ENCODE results near the gene CARS1.

Gene CARS1

DNA sequence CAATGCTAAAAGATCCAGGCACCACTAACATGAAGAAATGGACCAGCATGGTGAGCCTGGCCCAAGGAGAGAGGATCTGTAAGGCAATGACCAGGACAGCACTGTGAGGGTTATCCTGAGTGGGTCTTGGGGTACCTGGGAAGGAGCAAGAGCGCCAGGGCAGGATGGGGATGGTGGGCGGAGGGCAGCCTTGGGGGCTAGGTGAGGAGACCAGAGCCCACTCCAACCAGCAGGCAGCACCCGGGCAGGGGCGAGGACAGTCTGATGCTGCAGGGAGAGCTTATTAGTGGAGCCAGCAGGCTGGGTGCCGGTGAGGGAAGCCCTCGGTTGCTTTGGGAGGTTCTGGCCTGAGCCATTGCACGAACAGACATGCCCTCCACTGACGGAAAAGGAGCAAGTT, 54.4 kb downstream of the CARS1 start:
- H3K27me3 ChIP-seq (ENCODE audit: control insufficient read depth in 1 of 2, insufficient read depth in 1 of 2, low read length in 2 of 2): no peaks in the 10 kb centered on the region
- H3K9ac ChIP-seq (ENCODE audit: low read length): no peak overlapping the region
- no peak overlapping the region for H2BK5ac ChIP-seq (ENCODE audit: low read depth, low read length, poor library complexity, severe bottlenecking)
- H2BK15ac ChIP-seq (ENCODE audit: low read depth, poor library complexity, severe bottlenecking): no peak overlapping the region
- no peak overlapping the region for H2AK5ac ChIP-seq (ENCODE audit: low read length, severe bottlenecking)
- H2BK120ac ChIP-seq (ENCODE audit: low read depth, low read length): no peak overlapping the region
- H3K4me2 ChIP-seq (ENCODE audit: low read length, poor library complexity, severe bottlenecking): no peak overlapping the region
- H3K23ac ChIP-seq (ENCODE audit: low read length in 2 of 2): no peak overlapping the region
- no peak overlapping the region for H2AFZ ChIP-seq (ENCODE audit: low read depth, low read length)
- H4K91ac ChIP-seq (ENCODE audit: low read length): no peak overlapping the region
- no peak for DNase-seq
- peaks cover 20% of the 10 kb centered on the region for H3K4me1 ChIP-seq (ENCODE audit: control insufficient read depth, insufficient read depth, low read depth, low read length)
- H3K18ac ChIP-seq (ENCODE audit: low read depth in 1 of 2, low read length in 2 of 2): no peak overlapping the region
- H3K4me3 ChIP-seq (ENCODE audit: insufficient read depth in 1 of 2, low read depth in 1 of 2, low read length in 2 of 2): no peak overlapping the region
- H3K9me3 ChIP-seq (ENCODE audit: control insufficient read depth, low read length): no peaks in the 10 kb centered on the region
- no peak overlapping the region for H3K14ac ChIP-seq (ENCODE audit: low read length in 2 of 2)
- WGBS: 89% methylated on average over 8 of the region's 8 CpGs
- no peak overlapping the region for H3K27ac ChIP-seq (ENCODE audit: low read length, poor library complexity, severe bottlenecking)
- no peak overlapping the region for H2BK12ac ChIP-seq (ENCODE audit: low read length in 2 of 2)
- H3K4ac ChIP-seq (ENCODE audit: low read depth in 1 of 2, low read length in 2 of 2): no peak overlapping the region
- H3K36me3 ChIP-seq (ENCODE audit: control insufficient read depth in 1 of 2, insufficient read depth in 2 of 2, low read depth in 1 of 2, low read length in 2 of 2): peaks cover 71 to 87% of the 10 kb centered on the region in 2 experiments
- peaks cover 14% of the 10 kb centered on the region for H3K79me1 ChIP-seq (replicated peaks; ENCODE audit: low read length, poor library complexity, severe bottlenecking)
- H4K8ac ChIP-seq (ENCODE audit: low read length): no peak overlapping the region

DNA sequence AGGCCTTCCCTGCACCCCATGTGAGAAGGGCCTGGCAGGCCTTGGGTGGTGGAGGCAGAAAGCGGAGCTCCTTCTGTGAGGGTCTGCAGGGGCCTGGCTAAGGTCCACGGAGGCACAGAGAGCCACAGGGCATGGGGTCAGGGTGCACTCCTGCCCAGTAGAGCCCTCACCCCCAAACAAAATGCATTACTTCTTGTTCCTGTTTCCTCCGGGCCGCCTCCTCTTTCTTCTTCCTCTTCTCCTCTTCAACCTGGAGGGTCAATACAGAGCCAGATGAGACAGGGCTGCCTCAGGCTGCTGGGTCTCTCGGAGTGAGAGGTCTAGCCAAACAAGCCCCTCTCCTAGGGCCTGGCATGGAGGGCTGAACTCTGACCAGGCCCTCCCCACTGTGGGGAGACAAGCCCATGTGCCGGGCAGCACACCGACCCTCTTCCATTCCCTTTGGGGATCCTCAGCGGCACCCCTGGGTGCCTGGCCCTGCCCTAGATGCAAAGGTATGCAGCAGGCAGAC, 54.8 kb downstream of the CARS1 start:
- Histone ChIP-seq H2AK5ac (ENCODE audit: low read length, severe bottlenecking) (no peak overlapping the region), H3K23ac (ENCODE audit: low read length in 2 of 2) (no peak overlapping the region), H3K27me3 (ENCODE audit: control insufficient read depth in 1 of 2, insufficient read depth in 1 of 2, low read length in 2 of 2) (no peaks in the 10 kb centered on the region), H3K4me2 (ENCODE audit: low read length, poor library complexity, severe bottlenecking) (no peak overlapping the region), H2AFZ (ENCODE audit: low read depth, low read length) (no peak overlapping the region), H3K4ac (ENCODE audit: low read depth in 1 of 2, low read length in 2 of 2) (no peak overlapping the region), H3K18ac (ENCODE audit: low read depth in 1 of 2, low read length in 2 of 2) (no peak overlapping the region), H3K79me1 (replicated peaks; ENCODE audit: low read length, poor library complexity, severe bottlenecking) (peaks cover 14% of the 10 kb centered on the region), H4K8ac (ENCODE audit: low read length) (no peak overlapping the region), H2BK15ac (ENCODE audit: low read depth, poor library complexity, severe bottlenecking) (no peak overlapping the region), H2BK12ac (ENCODE audit: low read length in 2 of 2) (no peak overlapping the region), H3K4me3 (ENCODE audit: insufficient read depth in 1 of 2, low read depth in 1 of 2, low read length in 2 of 2) (no peak overlapping the region), H3K27ac (ENCODE audit: low read length, poor library complexity, severe bottlenecking) (no peak overlapping the region), H4K91ac (ENCODE audit: low read length) (no peak overlapping the region), H3K36me3 (ENCODE audit: control insufficient read depth in 1 of 2, insufficient read depth in 2 of 2, low read depth in 1 of 2, low read length in 2 of 2) (peaks cover 67 to 83% of the 10 kb centered on the region in 2 experiments), H3K4me1 (ENCODE audit: control insufficient read depth, insufficient read depth, low read depth, low read length) (peaks cover 21% of the 10 kb centered on the region), H2BK5ac (ENCODE audit: low read depth, low read length, poor library complexity, severe bottlenecking) (no peak overlapping the region), H3K9me3 (ENCODE audit: control insufficient read depth, low read length) (no peaks in the 10 kb centered on the region), H2BK120ac (ENCODE audit: low read depth, low read length) (no peak overlapping the region), H3K14ac (ENCODE audit: low read length in 2 of 2) (no peak overlapping the region), H3K9ac (ENCODE audit: low read length) (no peak overlapping the region)
- 98% methylated on average over 8 of the region's 8 CpGs for WGBS
- no peak for DNase-seq

DNA sequence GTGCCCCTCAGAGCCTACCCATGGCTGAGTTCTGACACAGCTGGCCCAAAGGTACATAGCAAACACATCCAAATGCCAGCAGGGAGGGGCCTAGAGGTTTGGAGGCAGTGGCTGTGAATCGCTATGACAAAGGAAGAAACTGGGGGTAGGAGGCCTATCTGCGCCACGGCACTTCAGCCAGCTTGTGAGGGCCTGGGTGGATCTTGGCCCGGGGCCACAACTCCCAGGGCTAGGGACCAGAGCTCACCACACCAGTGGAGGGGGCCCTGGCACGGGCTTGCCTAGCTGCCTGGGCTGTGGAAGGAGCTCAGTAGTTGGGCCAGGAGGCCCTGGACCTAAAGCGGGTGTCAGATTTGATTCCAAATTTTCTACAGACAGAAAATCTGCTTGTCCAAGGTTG, 55.7 kb downstream of the CARS1 start:
- Histone ChIP-seq H2BK12ac (ENCODE audit: low read length in 2 of 2) (no peak overlapping the region), H4K91ac (ENCODE audit: low read length) (no peak overlapping the region), H2BK5ac (ENCODE audit: low read depth, low read length, poor library complexity, severe bottlenecking) (no peak overlapping the region), H2AK5ac (ENCODE audit: low read length, severe bottlenecking) (peak overlapping the region; percentile 86), H3K9me3 (ENCODE audit: control insufficient read depth, low read length) (no peaks in the 10 kb centered on the region), H3K4me3 (ENCODE audit: insufficient read depth in 1 of 2, low read depth in 1 of 2, low read length in 2 of 2) (no peak overlapping the region), H3K4ac (ENCODE audit: low read depth in 1 of 2, low read length in 2 of 2) (no peak overlapping the region), H4K8ac (ENCODE audit: low read length) (no peak overlapping the region), H3K36me3 (ENCODE audit: control insufficient read depth in 1 of 2, insufficient read depth in 2 of 2, low read depth in 1 of 2, low read length in 2 of 2) (peaks cover 57 to 79% of the 10 kb centered on the region in 2 experiments), H2AFZ (ENCODE audit: low read depth, low read length) (no peak overlapping the region), H3K27me3 (ENCODE audit: control insufficient read depth in 1 of 2, insufficient read depth in 1 of 2, low read length in 2 of 2) (no peaks in the 10 kb centered on the region), H3K27ac (ENCODE audit: low read length, poor library complexity, severe bottlenecking) (peak overlapping the region; percentile 83), H3K14ac (ENCODE audit: low read length in 2 of 2) (no peak overlapping the region), H2BK15ac (ENCODE audit: low read depth, poor library complexity, severe bottlenecking) (no peak overlapping the region), H3K23ac (ENCODE audit: low read length in 2 of 2) (no peak overlapping the region), H3K79me1 (replicated peaks; ENCODE audit: low read length, poor library complexity, severe bottlenecking) (peaks cover 10% of the 10 kb centered on the region), H3K4me1 (ENCODE audit: control insufficient read depth, insufficient read depth, low read depth, low read length) (peaks cover 25% of the 10 kb centered on the region), H2BK120ac (ENCODE audit: low read depth, low read length) (no peak overlapping the region), H3K4me2 (ENCODE audit: low read length, poor library complexity, severe bottlenecking) (no peak overlapping the region), H3K18ac (ENCODE audit: low read depth in 1 of 2, low read length in 2 of 2) (no peak overlapping the region), H3K9ac (ENCODE audit: low read length) (no peak overlapping the region)
- WGBS: 97% methylated on average over 6 of the region's 6 CpGs
- DNase-seq: no peak

DNA sequence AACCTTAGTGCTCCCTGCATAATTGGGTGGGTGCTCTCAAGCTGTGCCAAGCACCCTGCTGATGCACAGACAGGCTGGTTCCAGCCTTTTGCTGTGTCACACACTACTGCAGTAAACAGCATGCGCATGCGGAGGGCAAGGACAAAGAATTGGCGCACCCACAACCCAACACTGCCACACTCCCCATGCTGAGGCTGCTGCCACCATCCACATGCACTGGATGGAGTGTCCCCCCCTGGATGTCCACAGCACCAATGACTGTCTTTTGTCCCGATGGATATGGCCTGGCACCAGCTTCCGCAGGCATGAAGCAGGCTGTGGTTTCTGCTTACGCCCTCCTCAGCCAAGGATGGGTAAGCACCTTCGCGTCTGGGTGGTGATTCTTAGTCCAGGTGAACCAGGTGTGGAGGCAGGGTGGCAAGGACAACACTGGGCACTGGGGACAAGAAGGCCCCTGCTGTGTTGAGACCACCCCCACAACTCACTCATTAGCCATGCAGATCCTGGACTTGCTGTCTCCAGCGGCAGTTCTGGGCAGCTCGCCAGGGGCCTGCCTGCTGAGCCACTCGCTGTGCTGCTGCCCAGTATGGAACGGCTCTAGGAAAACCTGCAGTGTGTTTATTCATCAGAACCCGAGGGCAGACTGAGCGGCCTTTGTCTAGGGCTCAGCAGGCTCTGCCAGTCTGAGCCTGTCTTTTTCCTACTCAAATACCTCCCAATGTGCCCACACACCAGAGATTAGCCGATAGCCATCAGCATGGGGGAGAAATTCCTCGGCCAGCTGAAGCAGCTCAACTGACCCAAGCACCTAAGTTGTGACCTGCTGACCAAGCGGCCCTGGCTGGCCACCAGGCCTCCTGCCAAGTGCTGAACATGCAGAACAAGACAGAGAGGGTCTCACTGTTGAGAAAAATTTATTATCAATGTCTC, 56.9 kb downstream of the CARS1 start:
- peak overlapping the region; percentile 83 for H3K27ac ChIP-seq (ENCODE audit: low read length, poor library complexity, severe bottlenecking)
- H2BK5ac ChIP-seq (ENCODE audit: low read depth, low read length, poor library complexity, severe bottlenecking): no peak overlapping the region
- H3K18ac ChIP-seq (ENCODE audit: low read depth in 1 of 2, low read length in 2 of 2): no peak overlapping the region
- no peak overlapping the region for H3K4ac ChIP-seq (ENCODE audit: low read depth in 1 of 2, low read length in 2 of 2)
- H3K27me3 ChIP-seq (ENCODE audit: control insufficient read depth in 1 of 2, insufficient read depth in 1 of 2, low read length in 2 of 2): no peaks in the 10 kb centered on the region
- H3K14ac ChIP-seq (ENCODE audit: low read length in 2 of 2): no peak overlapping the region
- peaks cover 9% of the 10 kb centered on the region for H3K79me1 ChIP-seq (replicated peaks; ENCODE audit: low read length, poor library complexity, severe bottlenecking)
- WGBS: 91% methylated on average over 17 of the region's 17 CpGs
- peaks cover 48 to 67% of the 10 kb centered on the region in 2 experiments for H3K36me3 ChIP-seq (ENCODE audit: control insufficient read depth in 1 of 2, insufficient read depth in 2 of 2, low read depth in 1 of 2, low read length in 2 of 2)
- H2AFZ ChIP-seq (ENCODE audit: low read depth, low read length): no peak overlapping the region
- no peak overlapping the region for H2BK12ac ChIP-seq (ENCODE audit: low read length in 2 of 2)
- peak overlapping the region; percentile 11 for H3K4me2 ChIP-seq (ENCODE audit: low read length, poor library complexity, severe bottlenecking)
- H2BK120ac ChIP-seq (ENCODE audit: low read depth, low read length): no peak overlapping the region
- no peak for DNase-seq
- no peak overlapping the region for H4K91ac ChIP-seq (ENCODE audit: low read length)
- H2BK15ac ChIP-seq (ENCODE audit: low read depth, poor library complexity, severe bottlenecking): no peak overlapping the region
- H3K9ac ChIP-seq (ENCODE audit: low read length): no peak overlapping the region
- no peak overlapping the region for H3K23ac ChIP-seq (ENCODE audit: low read length in 2 of 2)
- no peaks in the 10 kb centered on the region for H3K9me3 ChIP-seq (ENCODE audit: control insufficient read depth, low read length)
- H4K8ac ChIP-seq (ENCODE audit: low read length): peak overlapping the region; percentile 2
- peaks cover 27% of the 10 kb centered on the region for H3K4me1 ChIP-seq (ENCODE audit: control insufficient read depth, insufficient read depth, low read depth, low read length)
- H2AK5ac ChIP-seq (ENCODE audit: low read length, severe bottlenecking): peak overlapping the region; percentile 86
- no peak overlapping the region for H3K4me3 ChIP-seq (ENCODE audit: insufficient read depth in 1 of 2, low read depth in 1 of 2, low read length in 2 of 2)

All from mesenchymal stem cell (in vitro differentiated cells and primary cell).